ENCODE measurements around the gene CDK2AP2. TPM values are rescaled to one million over a fixed set of nuclear protein-coding genes. Genes with fewer than 3 reads are reported as not detected.
"Not testable (repeated sequence)": the region's sequence is repeated elsewhere in the genome, so short reads cannot be mapped to it uniquely, and the experiment has no call there.

Gene CDK2AP2
- total RNA-seq, 2 donors from 2014 or later: 91.6 to 142 TPM

GRCh38 chr11:67466367-67466766 is 41.6 kb downstream of the CDK2AP2 start:
- intact Hi-C loops (cut with DNase I): no loop called here
- Histone ChIP-seq H3K4me3 (no peak overlapping the region), H3K27me3 (no peaks in the 10 kb centered on the region), H3K4me1 (peaks cover 18% of the 10 kb centered on the region), H3K9ac (ENCODE audit: low read depth in 2 of 2, low read length in 2 of 2) (peak overlapping the region in 1 of 2 donors; percentile 40), H3K36me3 (no peaks in the 10 kb centered on the region), H3K27ac (peak overlapping the region; percentile 15), H3K9me3 (no peaks in the 10 kb centered on the region)
- no peak for TF ChIP-seq CTCF (IDR thresholded peaks at IDR 0.05)
- no peak for DNase-seq

- Histone ChIP-seq H3K4me1 (peaks cover 18% of the 10 kb centered on the region), H3K4me3 (peak overlapping the region; percentile 63)
- DNase-seq: peak; percentile 44
Observed at GRCh38 chr11:67465530-67465929, 42.4 kb downstream of the CDK2AP2 start.

GRCh38 chr11:67465189-67465510 is 42.8 kb downstream of the CDK2AP2 start:
- peak; percentile 37 for DNase-seq
- H3K4me3 ChIP-seq: peak overlapping the region; percentile 63
- H3K4me1 ChIP-seq: peaks cover 18% of the 10 kb centered on the region
- no peak for TF ChIP-seq CTCF (IDR thresholded peaks at IDR 0.05)
- peak overlapping the region; percentile 64 to 72 for H3K9ac ChIP-seq (ENCODE audit: low read depth in 2 of 2, low read length in 2 of 2)
- intact Hi-C loops (cut with DNase I): no loop called here
- H3K36me3 ChIP-seq: no peaks in the 10 kb centered on the region
- H3K27me3 ChIP-seq: no peaks in the 10 kb centered on the region
- H3K9me3 ChIP-seq: no peaks in the 10 kb centered on the region
- peak overlapping the region; percentile 94 for H3K27ac ChIP-seq

More at GRCh38 chr11:67465530-67465929, 42.4 kb downstream of the CDK2AP2 start:
- H3K27me3 ChIP-seq; H3K9me3 ChIP-seq; H3K36me3 ChIP-seq; intact Hi-C loops (cut with DNase I): not testable (repeated sequence)
- Histone ChIP-seq H3K9ac (ENCODE audit: low read depth in 2 of 2, low read length in 2 of 2) (peak overlapping the region in 1 of 2 donors; percentile 64), H3K27ac (peak overlapping the region; percentile 94)

- H3K4me3 ChIP-seq: peak overlapping the region; percentile 63
- DNase-seq: peak; percentile 95
- H3K27me3 ChIP-seq: no peaks in the 10 kb centered on the region
- TF ChIP-seq CTCF (IDR thresholded peaks at IDR 0.05): no peak
- intact Hi-C loops (cut with DNase I): no loop called here
- peak overlapping the region; percentile 64 to 72 for H3K9ac ChIP-seq (ENCODE audit: low read depth in 2 of 2, low read length in 2 of 2)
- H3K4me1 ChIP-seq: peaks cover 18% of the 10 kb centered on the region
- H3K27ac ChIP-seq: peak overlapping the region; percentile 94
- H3K36me3 ChIP-seq: no peaks in the 10 kb centered on the region
- H3K9me3 ChIP-seq: no peaks in the 10 kb centered on the region
Observed at GRCh38 chr11:67464411-67465188, 43.4 kb downstream of the CDK2AP2 start.

GRCh38 chr11:67463680-67464410 is 44.1 kb downstream of the CDK2AP2 start:
- DNase-seq: peak; percentile 60
- no peaks in the 10 kb centered on the region for H3K9me3 ChIP-seq
- H3K4me3 ChIP-seq: peak overlapping the region; percentile 63
- TF ChIP-seq CTCF (IDR thresholded peaks at IDR 0.05): no peak
- peaks cover 18% of the 10 kb centered on the region for H3K4me1 ChIP-seq
- peak overlapping the region; percentile 94 for H3K27ac ChIP-seq
- H3K36me3 ChIP-seq: no peaks in the 10 kb centered on the region
- intact Hi-C loops (cut with DNase I): no loop called here
- peak overlapping the region; percentile 45 to 61 for H3K9ac ChIP-seq (ENCODE audit: low read depth in 2 of 2, low read length in 2 of 2)
- H3K27me3 ChIP-seq: no peaks in the 10 kb centered on the region

GRCh38 chr11:67463186-67463585 is 44.8 kb downstream of the CDK2AP2 start:
- Histone ChIP-seq H3K27me3 (no peaks in the 10 kb centered on the region), H3K9me3 (no peaks in the 10 kb centered on the region), H3K4me3 (no peak overlapping the region), H3K9ac (ENCODE audit: low read depth in 2 of 2, low read length in 2 of 2) (no peak overlapping the region), H3K36me3 (no peaks in the 10 kb centered on the region), H3K27ac (no peak overlapping the region), H3K4me1 (peaks cover 16% of the 10 kb centered on the region)
- no peak for DNase-seq
- intact Hi-C loops (cut with DNase I): no loop called here
- no peak for TF ChIP-seq CTCF (IDR thresholded peaks at IDR 0.05)

All from colonic mucosa (tissue), 4 donors.